Endothelial cell of umbilical vein (primary cell): ENCODE data around the gene GABARAPL1.

Source experiments
- EZH2 ChIP-seq: IDR thresholded peaks from 2 replicates; pipeline ENCODE4 v1.6.1; 2012; ENCODE audit warnings: borderline replicate concordance, low read depth, mild to moderate bottlenecking, moderate library complexity, low read length, inconsistent platforms; ENCODE audit not compliant: severe bottlenecking
- TF ChIP-seq, protein P1 (sequence below): IDR thresholded peaks from 2 replicates; pipeline ENCODE4 v1.6.1; 2011; ENCODE audit not compliant: insufficient read depth, insufficient read length

DNA sequence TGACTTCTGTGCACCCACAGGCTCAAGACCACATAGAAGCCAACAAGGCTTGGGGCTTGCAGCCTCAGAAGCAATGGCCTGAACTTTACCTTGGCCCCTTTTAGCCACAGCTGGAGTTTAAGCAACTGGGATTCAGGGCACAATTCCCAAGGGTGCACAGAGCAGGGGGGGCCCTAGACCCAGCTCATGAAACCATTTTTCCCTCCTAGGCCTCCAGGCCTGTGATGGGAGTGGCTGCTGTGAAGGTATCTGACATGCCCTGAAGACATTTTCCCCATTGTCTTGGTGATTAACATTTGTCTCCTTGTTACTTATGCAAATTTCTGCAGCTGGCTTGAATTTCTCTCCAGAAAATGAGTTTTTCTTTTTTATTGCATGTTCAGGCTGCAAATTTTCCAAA lies 21.9 kb downstream of the GABARAPL1 start:
- TF ChIP-seq, protein P1, sequence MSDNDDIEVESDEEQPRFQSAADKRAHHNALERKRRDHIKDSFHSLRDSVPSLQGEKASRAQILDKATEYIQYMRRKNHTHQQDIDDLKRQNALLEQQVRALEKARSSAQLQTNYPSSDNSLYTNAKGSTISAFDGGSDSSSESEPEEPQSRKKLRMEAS, result no peak
- no peak for TF ChIP-seq EZH2
